IMR-90 (cell line): ENCODE data around the gene CHPF2.

Experiments
- CEBPB ChIP-seq: IDR thresholded peaks from 2 replicates; pipeline ENCODE4 v1.6.1; 2012; ENCODE audit warnings: low read depth, low read length, improper control_type of control experiment
- CTCF ChIP-seq: conservative IDR thresholded peaks from 2 replicates; pipeline ENCODE4 v1.5.1; 2012; ENCODE audit warnings: mild to moderate bottlenecking, low read depth, low read length, improper control_type of control experiment
- RFX5 ChIP-seq: IDR thresholded peaks from 2 replicates; pipeline ENCODE4 v1.8.0; 2012; ENCODE audit warnings: low read depth, mild to moderate bottlenecking, low read length, moderate library complexity

- TF ChIP-seq CEBPB (no peak), CTCF (no peak), RFX5 (no peak)
Measured at GRCh38 chr7:151246102-151246850, 14.0 kb downstream of the CHPF2 start.
